Measurements from ENCODE around the gene S100A2. TPM values are rescaled to one million over a fixed set of nuclear protein-coding genes. Genes with fewer than 3 reads are reported as not detected.
A peak's percentile ranks its signal among the peaks of the same experiment; 100 is the strongest.

Gene S100A2
- total and polyA plus RNA-seq, 4 donors, result 0.40 to 1.2 (median 0.81) TPM; not detected in 1

- Histone ChIP-seq H3K4me1 (ENCODE audit: control insufficient read depth, insufficient read depth, low read length) (peaks cover 19% of the 10 kb centered on the region), H3K4me3 (ENCODE audit: low read depth, low read length) (no peak overlapping the region), H3K9me3 (ENCODE audit: control insufficient read depth, insufficient read depth, low read length) (no peaks in the 10 kb centered on the region), H3K27ac (ENCODE audit: low read depth, low read length) (no peak overlapping the region), H3K36me3 (ENCODE audit: control insufficient read depth, insufficient read depth, low read length) (no peaks in the 10 kb centered on the region), H3K27me3 (ENCODE audit: control insufficient read depth, insufficient read depth, low read length) (no peaks in the 10 kb centered on the region)
- no peak for DNase-seq (ENCODE audit: low read depth in 4 of 6, low spot score in 6 of 6)
- WGBS (ENCODE audit: insufficient coverage), result 86% methylated on average over 5 of the region's 6 CpGs
These were observed 15.8 kb downstream of the S100A2 start for GRCh38 chr1:153549741-153550397.

- Histone ChIP-seq H3K27ac (ENCODE audit: low read depth, low read length) (no peak within 1 kb of the TSS), H3K4me3 (ENCODE audit: low read depth, low read length) (no peak within 1 kb of the TSS), H3K27me3 (ENCODE audit: control insufficient read depth, insufficient read depth, low read length) (no peaks in the 10 kb centered on the region), H3K9me3 (ENCODE audit: control insufficient read depth, insufficient read depth, low read length) (no peaks in the 10 kb centered on the region), H3K36me3 (ENCODE audit: control insufficient read depth, insufficient read depth, low read length) (no peaks in the 10 kb centered on the region), H3K4me1 (ENCODE audit: control insufficient read depth, insufficient read depth, low read length) (peaks cover 24% of the 10 kb centered on the region)
- no peak for DNase-seq (ENCODE audit: low read depth in 4 of 6, low spot score in 6 of 6)
- WGBS (ENCODE audit: insufficient coverage), result 80% methylated on average over 8 of the region's 14 CpGs
These were observed 16.6 kb downstream of the S100A2 start, which contains the start of gene S100A3 for GRCh38 chr1:153548722-153549688. TSS of gene S100A3 (minus strand) at chr1:153549258. CDS start at chr1:153548485, 773 bp downstream.

- H3K4me3 ChIP-seq (ENCODE audit: low read depth, low read length), result no peak overlapping the region
- WGBS (ENCODE audit: insufficient coverage), result 85% methylated on average over 15 of the region's 19 CpGs
- no peak for DNase-seq (ENCODE audit: low read depth in 4 of 6, low spot score in 6 of 6)
- H3K4me1 ChIP-seq (ENCODE audit: control insufficient read depth, insufficient read depth, low read length), result peaks cover 24% of the 10 kb centered on the region
- H3K9me3 ChIP-seq (ENCODE audit: control insufficient read depth, insufficient read depth, low read length), result no peaks in the 10 kb centered on the region
- H3K36me3 ChIP-seq (ENCODE audit: control insufficient read depth, insufficient read depth, low read length), result no peaks in the 10 kb centered on the region
- H3K27me3 ChIP-seq (ENCODE audit: control insufficient read depth, insufficient read depth, low read length), result no peaks in the 10 kb centered on the region
- no peak overlapping the region for H3K27ac ChIP-seq (ENCODE audit: low read depth, low read length)
These were observed 17.8 kb downstream of the S100A2 start for GRCh38 chr1:153547560-153548551.

- Histone ChIP-seq H3K27ac (ENCODE audit: low read depth, low read length) (no peak overlapping the region), H3K27me3 (ENCODE audit: control insufficient read depth, insufficient read depth, low read length) (no peaks in the 10 kb centered on the region), H3K9me3 (ENCODE audit: control insufficient read depth, insufficient read depth, low read length) (no peaks in the 10 kb centered on the region), H3K4me1 (ENCODE audit: control insufficient read depth, insufficient read depth, low read length) (peaks cover 24% of the 10 kb centered on the region), H3K36me3 (ENCODE audit: control insufficient read depth, insufficient read depth, low read length) (no peaks in the 10 kb centered on the region), H3K4me3 (ENCODE audit: low read depth, low read length) (no peak overlapping the region)
- DNase-seq (ENCODE audit: low read depth in 4 of 6, low spot score in 6 of 6), result no peak
- WGBS (ENCODE audit: insufficient coverage), result 40% methylated on average over 8 of the region's 14 CpGs
These were observed 18.7 kb downstream of the S100A2 start for GRCh38 chr1:153546796-153547559.

GRCh38 chr1:153546371-153546770 is 19.3 kb downstream of the S100A2 start:
- Histone ChIP-seq H3K4me3 (ENCODE audit: low read depth, low read length) (no peak overlapping the region), H3K4me1 (ENCODE audit: control insufficient read depth, insufficient read depth, low read length) (peaks cover 24% of the 10 kb centered on the region), H3K27ac (ENCODE audit: low read depth, low read length) (no peak overlapping the region), H3K36me3 (ENCODE audit: control insufficient read depth, insufficient read depth, low read length) (no peaks in the 10 kb centered on the region), H3K9me3 (ENCODE audit: control insufficient read depth, insufficient read depth, low read length) (no peaks in the 10 kb centered on the region), H3K27me3 (ENCODE audit: control insufficient read depth, insufficient read depth, low read length) (no peaks in the 10 kb centered on the region)
- no peak for DNase-seq (ENCODE audit: low read depth in 4 of 6, low spot score in 6 of 6)
- WGBS (ENCODE audit: insufficient coverage), result 98% methylated on average over 8 of the region's 8 CpGs

- peak within 1 kb of the TSS; percentile 81 for H3K27ac ChIP-seq (ENCODE audit: low read depth, low read length)
These were observed 20.3 kb downstream of the S100A2 start, which contains the start of gene S100A4 for GRCh38 chr1:153545067-153546055. TSS of gene S100A4 (minus strand) at chr1:153545806. CDS start at chr1:153544794, 1,012 bp downstream.

GRCh38 chr1:153544453-153545066 is 21.1 kb downstream of the S100A2 start:
- peak overlapping the region; percentile 81 for H3K27ac ChIP-seq (ENCODE audit: low read depth, low read length)
- no peaks in the 10 kb centered on the region for H3K27me3 ChIP-seq (ENCODE audit: control insufficient read depth, insufficient read depth, low read length)
- no peak overlapping the region for H3K4me3 ChIP-seq (ENCODE audit: low read depth, low read length)
- H3K36me3 ChIP-seq (ENCODE audit: control insufficient read depth, insufficient read depth, low read length), result no peaks in the 10 kb centered on the region
- no peaks in the 10 kb centered on the region for H3K9me3 ChIP-seq (ENCODE audit: control insufficient read depth, insufficient read depth, low read length)
- no peak for DNase-seq (ENCODE audit: low read depth in 4 of 6, low spot score in 6 of 6)
- WGBS (ENCODE audit: insufficient coverage), result 68% methylated on average over 8 of the region's 10 CpGs
- H3K4me1 ChIP-seq (ENCODE audit: control insufficient read depth, insufficient read depth, low read length), result peaks cover 24% of the 10 kb centered on the region

More at GRCh38 chr1:153545067-153546055, 20.3 kb downstream of the S100A2 start, which contains the start of gene S100A4:
- H3K4me1 ChIP-seq (ENCODE audit: control insufficient read depth, insufficient read depth, low read length), result peaks cover 24% of the 10 kb centered on the region
- WGBS (ENCODE audit: insufficient coverage), result 63% methylated on average over 15 of the region's 19 CpGs
- DNase-seq (ENCODE audit: low read depth in 4 of 6, low spot score in 6 of 6), result peak in 2 of 6 donors; percentile 54 to 82
- H3K27me3 ChIP-seq (ENCODE audit: control insufficient read depth, insufficient read depth, low read length), result no peaks in the 10 kb centered on the region
- H3K9me3 ChIP-seq (ENCODE audit: control insufficient read depth, insufficient read depth, low read length), result no peaks in the 10 kb centered on the region
- no peaks in the 10 kb centered on the region for H3K36me3 ChIP-seq (ENCODE audit: control insufficient read depth, insufficient read depth, low read length)
- no peak within 1 kb of the TSS for H3K4me3 ChIP-seq (ENCODE audit: low read depth, low read length)
